HG03064 (cell line): Measurements from ENCODE around the gene BSCL2.
A peak's percentile ranks its signal among the peaks of the same experiment; 100 is the strongest.
"Not testable (repeated sequence)": the region's sequence is repeated elsewhere in the genome, so short reads cannot be mapped to it uniquely, and the experiment has no call there.

Experiments used
- ATAC-seq: cut with Tn5 transposase; IDR thresholded peaks from one replicate; pipeline ENCODE4 v1.9.1; 2021; ENCODE audit warnings: low read depth; ENCODE audit not compliant: unreplicated experiment

The BSCL2 gene

DNA sequence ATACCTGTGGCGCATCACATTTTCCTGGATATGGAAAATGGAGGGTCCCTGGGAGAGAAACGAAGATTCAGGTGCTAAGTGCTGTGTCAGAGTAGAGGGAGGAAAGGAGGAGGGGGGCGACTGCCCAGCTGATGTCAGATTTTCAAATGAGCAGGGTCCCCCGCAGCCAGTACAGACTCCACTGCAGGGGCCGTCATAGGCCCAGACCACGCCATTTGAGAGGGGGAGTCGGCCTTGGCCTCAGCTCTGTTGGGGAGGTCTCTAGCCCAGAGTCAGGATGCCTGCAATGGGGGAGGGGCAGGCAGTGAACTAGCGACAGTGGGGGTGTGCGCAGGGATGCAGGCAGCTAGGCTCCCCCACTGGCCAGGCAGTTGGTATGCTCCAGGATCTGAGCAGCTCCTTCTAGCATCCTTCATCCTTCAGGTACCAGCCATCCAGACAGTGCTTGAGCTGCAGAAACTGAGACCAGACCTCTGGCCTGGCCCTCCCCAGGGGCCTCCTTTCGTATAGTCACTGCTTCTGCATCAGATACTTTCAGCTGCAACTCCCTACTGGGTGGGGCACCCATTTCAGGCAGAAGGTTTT, at the start of gene BSCL2, which contains the start of gene GNG3:
Gene BSCL2 (minus strand): TSS at position 148 of the 585 bp plus-strand sequence. CDS start 229 bp downstream, outside the sequence.
Gene GNG3 (plus strand): TSS at position 400 of the 585 bp plus-strand sequence. CDS start 620 bp downstream, outside the sequence.
- no peak for ATAC-seq

GRCh38 chr11:62755086-62755615, 47.9 kb upstream of the BSCL2 start:
- no peak for ATAC-seq

GRCh38 chr11:62753736-62754603, 46.7 kb upstream of the BSCL2 start, which contains the start of gene ZBTB3:
ZBTB3 (minus strand) TSS chr11:62754160; CDS start chr11:62753664, 496 bp downstream.
- peak; percentile 96 for ATAC-seq

GRCh38 chr11:62752994-62753735, 45.9 kb upstream of the BSCL2 start:
- peak; percentile 5 for ATAC-seq

DNA sequence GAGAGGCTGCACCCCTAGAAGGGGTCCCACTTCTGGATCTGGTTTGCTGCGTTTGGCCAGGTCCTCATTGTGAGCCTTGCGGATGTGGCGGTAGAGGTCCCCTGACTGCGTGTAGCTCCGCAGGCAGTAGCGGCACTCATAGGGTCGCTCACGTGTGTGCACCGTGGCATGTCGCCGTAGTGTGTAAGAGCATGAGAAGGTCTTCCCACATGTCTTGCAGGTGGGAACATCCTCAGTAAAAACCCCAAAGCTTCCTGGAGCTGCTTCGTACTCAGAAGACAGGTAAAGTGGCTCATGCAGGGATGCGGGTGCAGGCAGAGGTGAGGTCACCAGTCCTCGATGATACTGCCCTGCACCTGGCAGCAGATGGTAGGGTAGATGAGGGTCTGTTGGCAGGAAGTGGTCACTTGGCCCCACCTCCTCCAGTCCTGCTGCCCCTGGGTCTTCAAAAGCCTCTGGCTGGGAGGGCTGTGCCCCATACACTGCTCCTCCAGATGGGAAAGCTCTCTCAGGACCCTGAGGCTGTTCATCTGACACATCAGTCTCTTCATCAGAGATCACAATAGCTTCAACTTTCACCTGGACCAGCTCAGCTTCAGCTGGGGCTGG, 45.1 kb upstream of the BSCL2 start:
- ATAC-seq = no peak

- ATAC-seq = not testable (repeated sequence)
Observed at GRCh38 chr11:62749931-62750330, 42.7 kb upstream of the BSCL2 start.

- ATAC-seq = no peak
Observed at GRCh38 chr11:62747475-62748160, 40.4 kb upstream of the BSCL2 start.

GRCh38 chr11:62737196-62737595, 30.0 kb upstream of the BSCL2 start:
- ATAC-seq = no peak

DNA sequence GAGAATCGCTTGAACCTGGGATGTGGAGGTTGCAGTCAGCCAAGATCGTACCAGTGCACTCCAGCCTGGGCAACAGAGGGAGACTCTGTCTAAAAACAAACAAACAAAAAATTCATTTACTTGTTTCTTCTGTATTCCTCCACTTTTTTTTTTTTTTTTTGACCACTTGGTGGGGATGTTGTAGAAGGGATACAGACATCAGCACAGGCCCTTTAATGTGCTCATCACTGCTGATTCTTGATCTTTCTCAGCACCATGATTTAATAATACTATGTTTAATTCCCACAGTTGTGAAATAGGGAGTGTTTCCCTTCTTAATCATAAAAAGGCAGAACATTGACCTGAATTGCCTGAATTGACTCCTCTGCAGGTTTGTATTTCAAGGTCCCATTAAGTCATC, 25.6 kb upstream of the BSCL2 start:
- no peak for ATAC-seq

DNA sequence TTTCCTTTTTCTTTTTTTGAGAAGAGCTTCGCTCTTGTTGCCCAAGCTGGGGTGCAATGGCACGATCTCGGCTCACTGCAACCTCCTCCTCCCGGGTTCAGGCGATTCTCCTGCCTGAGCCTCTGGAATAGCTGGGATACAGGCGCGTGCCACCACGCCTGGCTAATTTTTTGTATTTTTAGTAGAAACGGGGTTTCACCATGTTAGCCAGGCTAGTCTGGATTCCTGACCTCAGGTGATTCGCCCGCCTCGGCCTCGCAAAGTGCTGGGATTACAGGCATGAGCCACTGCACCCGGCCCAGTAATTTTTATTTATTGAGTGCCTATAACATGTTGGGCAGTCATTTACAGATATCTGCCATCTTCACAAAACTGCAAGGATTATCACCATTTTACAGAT, 22.9 kb upstream of the BSCL2 start:
- not testable (repeated sequence) for ATAC-seq

GRCh38 chr11:62728171-62728988, 21.2 kb upstream of the BSCL2 start, which contains the start of gene TTC9C:
TTC9C (plus strand) TSS chr11:62728486; CDS start chr11:62728849, 363 bp downstream.
- peak; percentile 18 for ATAC-seq

DNA sequence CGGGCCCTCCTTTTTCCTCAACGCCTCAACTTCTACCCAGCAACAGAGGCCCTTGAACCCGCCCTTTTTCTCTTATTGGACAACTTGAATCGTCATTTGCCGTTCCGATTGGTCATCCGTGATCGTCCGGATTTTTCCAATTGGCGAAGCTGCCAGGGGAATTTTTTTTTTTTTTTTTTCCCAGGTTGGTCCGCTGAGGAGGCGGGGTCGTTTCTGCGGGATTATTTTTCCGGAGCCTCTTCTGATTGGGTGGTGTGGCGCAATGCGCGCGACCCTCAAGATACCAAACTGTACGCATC, 20.6 kb upstream of the BSCL2 start:
- peak; percentile 25 for ATAC-seq

DNA sequence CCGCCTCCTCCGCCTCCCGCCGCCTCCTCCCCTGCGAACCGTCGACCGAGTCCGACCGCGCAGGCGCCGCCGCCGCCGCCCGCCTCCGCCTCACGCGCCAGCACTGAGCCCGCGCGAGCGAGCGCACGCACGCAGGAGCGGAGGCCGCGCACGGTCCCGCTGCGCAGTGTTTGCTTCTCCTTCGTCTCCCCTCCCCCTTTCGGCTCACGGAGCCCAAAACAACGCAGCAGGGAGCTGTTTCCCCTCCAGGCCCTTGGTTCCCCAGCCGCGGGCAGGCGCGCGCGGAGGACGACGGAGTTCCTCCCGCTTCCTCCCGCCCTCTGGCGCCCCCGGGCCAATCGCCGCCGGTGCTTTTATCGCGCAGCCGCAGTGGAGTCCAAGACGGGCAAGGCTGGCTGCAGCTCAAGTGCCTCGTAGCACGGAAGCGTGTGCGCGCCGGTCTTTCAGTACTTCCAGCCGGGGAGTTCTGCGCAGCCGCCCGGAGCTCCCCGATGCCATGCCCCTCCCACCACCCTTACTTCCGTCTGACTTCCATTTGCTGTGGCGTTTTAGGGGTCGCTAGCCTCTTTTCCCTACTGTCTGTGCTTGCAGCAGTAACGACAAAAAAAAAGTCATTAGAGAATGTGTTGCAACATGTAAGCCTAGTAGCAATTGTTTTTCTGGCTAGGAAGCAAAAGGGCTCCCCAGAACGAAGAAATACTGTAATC, 20.1 kb upstream of the BSCL2 start, which contains the start of gene HNRNPUL2:
Gene HNRNPUL2 (minus strand): TSS at position 293 of the 707 bp plus-strand sequence. CDS start 301 bp downstream, outside the sequence.
- peak; percentile 69 for ATAC-seq

GRCh38 chr11:62726915-62727164, 19.6 kb upstream of the BSCL2 start:
- ATAC-seq = no peak

- ATAC-seq = peak; percentile 3
Observed at GRCh38 chr11:62726156-62726914, 19.1 kb upstream of the BSCL2 start.

DNA sequence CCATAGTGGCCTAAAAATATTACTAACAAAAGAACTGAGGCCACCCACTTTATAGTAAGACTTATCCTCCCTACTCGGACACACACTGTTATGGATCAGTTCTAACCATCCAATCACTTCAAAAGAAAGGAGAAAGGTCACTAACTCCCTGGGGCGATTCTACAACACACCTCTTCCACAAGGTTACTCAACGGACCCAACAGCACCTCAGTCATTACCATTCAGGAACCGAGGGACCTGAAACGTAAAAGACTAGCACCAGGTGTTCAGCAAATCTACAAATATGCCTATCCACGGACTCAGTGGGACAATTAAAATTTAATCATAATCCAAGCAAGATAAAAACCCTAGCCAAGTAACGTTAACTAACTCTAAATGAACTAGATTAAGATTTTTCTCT, 18.4 kb upstream of the BSCL2 start:
- no peak for ATAC-seq

- no peak for ATAC-seq
Observed at GRCh38 chr11:62724171-62724570, 16.9 kb upstream of the BSCL2 start.

GRCh38 chr11:62721994-62722393, 14.8 kb upstream of the BSCL2 start:
- ATAC-seq = no peak
